HCT116 (cell line): ENCODE measurements around the gene TSPAN15. TPM values are rescaled to one million over a fixed set of nuclear protein-coding genes. Genes with fewer than 3 reads are reported as not detected.

Source experiments
- ATAC-seq: fragments of 200-7000 bp; cut with Tn5 transposase; 2 replicates; pipeline ENCODE4 v1.9.1; 2020; ENCODE audit warnings: mild to moderate bottlenecking, moderate library complexity
- BruUV-seq: library from RNA; stranded (reverse); fragments of 400-500 nt; replicated peaks from 2 replicates; lab custom pipeline; 2021; lab: Mats Ljungman, UMichigan
- CTCF ChIA-PET: fragments of 300-600 bp; sonication (Branson Sonifier 250); formaldehyde crosslinking; loops from one replicate; lab custom pipeline; 2021; ENCODE audit warnings: antibody characterized with exemption; lab: Charles Lee
- POLR2A ChIA-PET: fragments of 300-600, 350-600 bp; sonication (Branson Sonifier 250); formaldehyde crosslinking; loops from one replicate; lab custom pipeline; 2021; ENCODE audit warnings: antibody characterized with exemption; lab: Charles Lee
- RAD21 ChIA-PET, 2 experiments: fragments of 300-600 bp; sonication (Branson Sonifier 250); formaldehyde crosslinking; loops; one replicate each; lab custom pipeline; 2023; ENCODE audit warnings: low total read pairs in 2 of 2; ENCODE audit not compliant: uncharacterized antibody in 2 of 2, unreplicated experiment in 2 of 2, low non-redundant PET in 1 of 2; lab: Charles Lee
- DNase-seq: peaks from one replicate; pipeline ENCODE4 v3.0.0-alpha.2; 2010; ENCODE audit warnings: low read depth, low spot score
- H2AFZ ChIP-seq: fragments of 200-600 bp; shearing (Covaris generic), sonication (generic); 2 replicates; pipeline ENCODE4 v1.6.1; 2017; ENCODE audit warnings: low read depth, mixed run types, mixed read lengths, antibody characterized with exemption, low read length; ENCODE audit not compliant: poor library complexity, severe bottlenecking
- H3K27ac ChIP-seq: 2 replicates; pipeline ENCODE4 v1.5.1; 2012; ENCODE audit warnings: low read depth, low read length
- H3K27me3 ChIP-seq: fragments of 200-600 bp; sonication (generic); 2 replicates; pipeline ENCODE4 v1.6.1; 2016; ENCODE audit warnings: mixed run types, low read length, mixed read lengths; ENCODE audit not compliant: insufficient read depth
- H3K36me3 ChIP-seq, 2 experiments: fragments of 200-500 bp in 1 of 2; fragments of 200-600 bp in 1 of 2; sonication (Bioruptor generic) in 1 of 2; sonication (generic) in 1 of 2; 2 replicates each; pipeline versions ENCODE4 v1.5.1 to v1.6.1; 2014 to 2016; ENCODE audit warnings: low read length in 2 of 2, inconsistent platforms in 1 of 2, mixed read lengths in 1 of 2, mixed run types in 1 of 2; ENCODE audit not compliant: insufficient read depth in 2 of 2, control insufficient read depth in 1 of 2
- H3K4me1 ChIP-seq, 2 experiments: fragments of 200-600 bp in 1 of 2; sonication (generic) in 1 of 2; 2 replicates each; pipeline versions ENCODE4 v1.5.1 to v1.6.1; 2012 to 2017; ENCODE audit warnings: low read length in 2 of 2, inconsistent platforms in 1 of 2, mild to moderate bottlenecking in 1 of 2, mixed read lengths in 1 of 2, mixed run types in 1 of 2, moderate library complexity in 1 of 2; ENCODE audit not compliant: insufficient read depth in 2 of 2, control insufficient read depth in 1 of 2
- H3K4me2 ChIP-seq: fragments of 200-600 bp; sonication (generic); 2 replicates; pipeline ENCODE4 v1.6.1; 2017; ENCODE audit warnings: mixed run types, low read length, mixed read lengths
- H3K4me3 ChIP-seq, 2 experiments: fragments of 200-600 bp in 1 of 2; sonication (generic) in 1 of 2; replicated peaks in 1 of 2; 2 replicates each; pipeline ENCODE4 v1.5.1; 2011 to 2016; ENCODE audit warnings: low read length in 2 of 2, control low read depth in 1 of 2, low read depth in 1 of 2, mild to moderate bottlenecking in 1 of 2, mixed read lengths in 1 of 2, mixed run types in 1 of 2
- H3K79me2 ChIP-seq: fragments of 200-600 bp; sonication (generic); 2 replicates; pipeline ENCODE4 v1.6.1; 2017; ENCODE audit warnings: mild to moderate bottlenecking, mixed run types, low read length, moderate library complexity, mixed read lengths; ENCODE audit not compliant: insufficient read depth
- H3K9ac ChIP-seq: fragments of 200-600 bp; sonication (generic); 2 replicates; pipeline ENCODE4 v1.6.1; 2016; ENCODE audit warnings: low read length, mixed read lengths
- H3K9me2 ChIP-seq: fragments of 200-600 bp; sonication (generic), shearing (Covaris generic); 2 replicates; pipeline ENCODE4 v1.6.1; 2017; ENCODE audit warnings: mixed run types, mild to moderate bottlenecking, moderate library complexity; ENCODE audit not compliant: insufficient read depth
- H3K9me3 ChIP-seq, 2 experiments: fragments of 200-500 bp in 1 of 2; fragments of 200-600 bp in 1 of 2; sonication (Bioruptor generic) in 1 of 2; sonication (generic) in 1 of 2; 2 replicates each; pipeline ENCODE4 v1.6.1; 2014 to 2017; ENCODE audit warnings: low read length in 2 of 2, mixed read lengths in 2 of 2, inconsistent platforms in 1 of 2, low read depth in 1 of 2, mild to moderate bottlenecking in 1 of 2, mixed run types in 1 of 2, moderate library complexity in 1 of 2; ENCODE audit not compliant: control insufficient read depth in 1 of 2, insufficient read depth in 1 of 2
- H4K20me1 ChIP-seq: fragments of 200-600 bp; sonication (generic), shearing (Covaris generic); 2 replicates; pipeline ENCODE4 v1.6.1; 2017; ENCODE audit warnings: mixed run types, mild to moderate bottlenecking, moderate library complexity; ENCODE audit not compliant: insufficient read depth
- ATF3 ChIP-seq: IDR thresholded peaks from 2 replicates; pipeline ENCODE4 v1.6.1; 2012
- JUND ChIP-seq: IDR thresholded peaks from 2 replicates; pipeline ENCODE4 v1.6.1; 2012
- POLR2A ChIP-seq: IDR thresholded peaks from 2 replicates; pipeline ENCODE4 v1.7.0; 2011; ENCODE audit warnings: borderline replicate concordance; ENCODE audit not compliant: insufficient read depth, insufficient read length; ENCODE audit errors: extremely low read depth
- SP1 ChIP-seq: IDR thresholded peaks from 2 replicates; pipeline ENCODE4 v1.6.1; 2012; ENCODE audit warnings: low read depth
- SRF ChIP-seq: IDR thresholded peaks from 2 replicates; pipeline ENCODE4 v1.6.1; 2012; ENCODE audit warnings: low read depth
- ZBTB33 ChIP-seq: IDR thresholded peaks from 2 replicates; pipeline ENCODE4 v1.6.1; 2011; ENCODE audit warnings: mild to moderate bottlenecking, low read length, moderate library complexity; ENCODE audit not compliant: insufficient replicate concordance; ENCODE audit errors: extremely low read depth
- ZFX ChIP-seq: fragments of 450-650 bp; IDR thresholded peaks from 2 replicates; pipeline ENCODE4 v1.6.1; 2017
- ZNF274 ChIP-seq: fragments of 200-500 bp; sonication (Bioruptor generic); IDR thresholded peaks from 2 replicates; pipeline ENCODE4 v1.6.1; 2014; ENCODE audit warnings: mild to moderate bottlenecking, low read depth, low read length, inconsistent platforms
- intact Hi-C: fragments of 100-400 bp; cut with micrococcal nuclease; formaldehyde crosslinking; loops from 2 replicates; pipeline ENCODE4 v1.10.0; 2022
- total RNA-seq: library from RNA; stranded (reverse); gene quantifications from one replicate; pipeline ENCODE4 v1.2.1, GENCODE V29; 2021; ENCODE audit not compliant: unreplicated experiment
- TF ChIP-seq, protein P1 (sequence below): IDR thresholded peaks from 2 replicates; pipeline ENCODE4 v1.6.1; 2012
- TF ChIP-seq, protein P2 (sequence below), 3 experiments: fragments of 200-600 bp in 1 of 3; sonication (generic) in 1 of 3; IDR thresholded peaks in 2 of 3; conservative IDR thresholded peaks in 1 of 3; 2 replicates each; pipeline ENCODE4 v1.5.1; 2012 to 2017; ENCODE audit warnings: low read depth in 2 of 3, low read length in 2 of 3, antibody characterized with exemption in 1 of 3, borderline replicate concordance in 1 of 3, control low read depth in 1 of 3, mild to moderate bottlenecking in 1 of 3, mixed read lengths in 1 of 3, mixed run types in 1 of 3, moderate library complexity in 1 of 3; ENCODE audit not compliant: insufficient read depth in 1 of 3

The TSPAN15 gene
- total RNA-seq, 1 experiment from 2014 or later: 16.0 TPM

GRCh38 chr10:69425511-69426298 is 25.6 kb upstream of the TSPAN15 start:
- Histone ChIP-seq H3K4me2 (no peak overlapping the region), H2AFZ (peak overlapping the region; percentile 56)
- DNase-seq (no peak), ATAC-seq (no peak)
- CTCF ChIA-PET: interaction anchor here (1.5 to 1.6 kb wide), 2 partner anchors 17 to 83 kb away, joined by 5 to 8 read pairs; no protein-coding TSS in a partner anchor
- BruUV-seq: no TSS peak
- intact Hi-C loops: loop anchor here (2.0 to 10.0 kb wide), 2 partner anchors 211 to 289 kb away; no protein-coding TSS in a partner anchor
- no peak for TF ChIP-seq POLR2A
- TF ChIP-seq, protein P1, sequence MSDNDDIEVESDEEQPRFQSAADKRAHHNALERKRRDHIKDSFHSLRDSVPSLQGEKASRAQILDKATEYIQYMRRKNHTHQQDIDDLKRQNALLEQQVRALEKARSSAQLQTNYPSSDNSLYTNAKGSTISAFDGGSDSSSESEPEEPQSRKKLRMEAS: 0 out of 2 replicates have a peak, but pooled peaks have one; percentile 12
- TF ChIP-seq, all 23 proteins: peak for 1
- no peaks in the 10 kb centered on the region for H3K9me3 ChIP-seq
- no peaks in the 10 kb centered on the region for H4K20me1 ChIP-seq
- no peaks in the 10 kb centered on the region for H3K36me3 ChIP-seq
- H3K27ac ChIP-seq: no peak overlapping the region
- H3K4me1 ChIP-seq: peaks cover 0 to 15% of the 10 kb centered on the region in 2 experiments; a peak in 1 of 4 replicates
- ChIA-PET POLR2A (no interaction called here), RAD21 (interaction anchor here in 1 of 2 experiments (0.6 kb wide), 1 partner anchor 84 kb away, joined by 4 read pairs; no protein-coding TSS in a partner anchor)
- no peaks in the 10 kb centered on the region for H3K9me2 ChIP-seq
- H3K9ac ChIP-seq: no peak overlapping the region
- H3K4me3 ChIP-seq: no peak overlapping the region
- no peaks in the 10 kb centered on the region for H3K27me3 ChIP-seq
- no peaks in the 10 kb centered on the region for H3K79me2 ChIP-seq

- Histone ChIP-seq H2AFZ (peak overlapping the region; percentile 56), H3K9ac (no peak overlapping the region), H3K79me2 (no peaks in the 10 kb centered on the region), H3K27me3 (no peaks in the 10 kb centered on the region), H3K4me3 (no peak overlapping the region), H3K9me3 (no peaks in the 10 kb centered on the region), H3K4me2 (peak overlapping the region; percentile 37), H3K27ac (no peak overlapping the region), H3K36me3 (no peaks in the 10 kb centered on the region), H4K20me1 (no peaks in the 10 kb centered on the region), H3K4me1 (peaks cover 0 to 15% of the 10 kb centered on the region in 2 experiments; a peak in 1 of 4 replicates), H3K9me2 (no peaks in the 10 kb centered on the region)
- DNase-seq (no peak), ATAC-seq (peak; percentile 26; the same call in 1 of the 2 replicates)
- intact Hi-C loops: loop anchor here (2.0 to 10.0 kb wide), 2 partner anchors 210 to 288 kb away; no protein-coding TSS in a partner anchor
- POLR2A ChIA-PET: no interaction called here
- no TSS peak for BruUV-seq
- CTCF ChIA-PET: interaction anchor here (0.7 to 2.7 kb wide), 5 partner anchors 8 to 83 kb away, joined by 3 to 13 read pairs (median 5); no protein-coding TSS in a partner anchor
- RAD21 ChIA-PET: no interaction called here
- TF ChIP-seq ZFX: no peak
- TF ChIP-seq SP1: no peak
- no peak for TF ChIP-seq JUND
- no peak for TF ChIP-seq ZBTB33
- no peak for TF ChIP-seq ZNF274
- no peak for TF ChIP-seq SRF
- TF ChIP-seq ATF3: no peak
- TF ChIP-seq, protein P2, sequence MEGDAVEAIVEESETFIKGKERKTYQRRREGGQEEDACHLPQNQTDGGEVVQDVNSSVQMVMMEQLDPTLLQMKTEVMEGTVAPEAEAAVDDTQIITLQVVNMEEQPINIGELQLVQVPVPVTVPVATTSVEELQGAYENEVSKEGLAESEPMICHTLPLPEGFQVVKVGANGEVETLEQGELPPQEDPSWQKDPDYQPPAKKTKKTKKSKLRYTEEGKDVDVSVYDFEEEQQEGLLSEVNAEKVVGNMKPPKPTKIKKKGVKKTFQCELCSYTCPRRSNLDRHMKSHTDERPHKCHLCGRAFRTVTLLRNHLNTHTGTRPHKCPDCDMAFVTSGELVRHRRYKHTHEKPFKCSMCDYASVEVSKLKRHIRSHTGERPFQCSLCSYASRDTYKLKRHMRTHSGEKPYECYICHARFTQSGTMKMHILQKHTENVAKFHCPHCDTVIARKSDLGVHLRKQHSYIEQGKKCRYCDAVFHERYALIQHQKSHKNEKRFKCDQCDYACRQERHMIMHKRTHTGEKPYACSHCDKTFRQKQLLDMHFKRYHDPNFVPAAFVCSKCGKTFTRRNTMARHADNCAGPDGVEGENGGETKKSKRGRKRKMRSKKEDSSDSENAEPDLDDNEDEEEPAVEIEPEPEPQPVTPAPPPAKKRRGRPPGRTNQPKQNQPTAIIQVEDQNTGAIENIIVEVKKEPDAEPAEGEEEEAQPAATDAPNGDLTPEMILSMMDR (IDR thresholded peaks at IDR 0.05 in 2 of 3, conservative IDR thresholded peaks at IDR 0.05 in 1 of 3; ENCODE audit: borderline replicate concordance in 1 of 3, insufficient read depth in 1 of 3, low read depth in 2 of 3, low read length in 2 of 3): no peak
Observed at GRCh38 chr10:69426376-69426727, 24.9 kb upstream of the TSPAN15 start.
